K562 (cell line): Measurements from ENCODE around the gene SLC24A3. TPM values are rescaled to one million over a fixed set of nuclear protein-coding genes. Genes with fewer than 3 reads are reported as not detected.

Experiments used
- ATAC-seq: fragments of 200-7000 bp; cut with Tn5 transposase; 3 replicates; pipeline ENCODE4 v1.9.1; 2020; ENCODE audit warnings: moderate library complexity
- BruUV-seq: library from RNA; stranded (reverse); fragments of 400-500 nt; replicated peaks from 2 replicates; lab custom pipeline; 2021; lab: Mats Ljungman, UMichigan
- CTCF ChIA-PET: fragments of 300-600 bp; formaldehyde crosslinking; extraction: SDS; loops from one replicate; lab custom pipeline; 2021; ENCODE audit warnings: low intra/inter-chr PET ratio; lab: Yijun Ruan, JAX
- POLR2A ChIA-PET: fragments of 300-600, 350-650 bp; sonication (Branson Sonifier 250); formaldehyde crosslinking; extraction: SDS; loops from one replicate; lab custom pipeline; 2021; ENCODE audit warnings: antibody characterized with exemption, inconsistent platforms; lab: Yijun Ruan, JAX
- DNase-seq, 4 experiments: peaks; one replicate each; pipeline versions ENCODE4 v3.0.0 to v3.0.0-alpha.2; 2011 to 2018; ENCODE audit warnings: low spot score in 3 of 4, mixed read lengths in 3 of 4; ENCODE audit errors: extremely low read depth in 1 of 4
- FAIRE-seq: peaks from 2 replicates; lab custom pipeline; 2011; peaks lifted over from hg19 to GRCh38; lab: Jason Lieb, UNC
- H2AFZ ChIP-seq: 2 replicates; pipeline ENCODE4 v1.6.0; 2011; ENCODE audit warnings: low read depth, low read length, control low read depth, inconsistent platforms
- H3K27ac ChIP-seq: fragments of 200-600 bp; 3 replicates; pipeline ENCODE4 v1.8.0; 2011; ENCODE audit warnings: low read depth, mild to moderate bottlenecking, control low read depth, inconsistent platforms, low read length, moderate library complexity, mixed read lengths; ENCODE audit errors: extremely low read depth
- H3K27me3 ChIP-seq, 2 experiments: fragments of 300-600 bp in 1 of 2; 2 replicates in 1 of 2; 3 replicates in 1 of 2; pipeline versions ENCODE4 v1.6.0 to v1.8.0; 2011; ENCODE audit warnings: inconsistent platforms in 2 of 2, low read length in 2 of 2, mild to moderate bottlenecking in 1 of 2, mixed read lengths in 1 of 2, moderate library complexity in 1 of 2; ENCODE audit not compliant: control insufficient read depth in 2 of 2, insufficient read depth in 2 of 2
- H3K36me3 ChIP-seq: fragments of 300-600 bp; 3 replicates; pipeline ENCODE4 v1.8.0; 2011; ENCODE audit warnings: mild to moderate bottlenecking, low read length, inconsistent platforms; ENCODE audit not compliant: control insufficient read depth, insufficient read depth
- H3K4me1 ChIP-seq, 2 experiments: fragments of 200-600 bp in 1 of 2; replicated peaks in 1 of 2; 2 replicates in 1 of 2; 3 replicates in 1 of 2; pipeline versions ENCODE4 v1.5.1 to v1.8.0; 2011; ENCODE audit warnings: inconsistent platforms in 2 of 2, low read length in 2 of 2, mild to moderate bottlenecking in 1 of 2, mixed read lengths in 1 of 2, moderate library complexity in 1 of 2; ENCODE audit not compliant: control insufficient read depth in 2 of 2, insufficient read depth in 2 of 2
- H3K4me2 ChIP-seq: 2 replicates; pipeline ENCODE4 v1.6.1; 2011; ENCODE audit warnings: low read length, control low read depth, inconsistent platforms, mixed read lengths; ENCODE audit not compliant: insufficient read depth
- H3K4me3 ChIP-seq: fragments of 200-600 bp; sonication (generic), shearing (Covaris generic); 2 replicates; pipeline ENCODE4 v1.5.1; 2016; ENCODE audit warnings: control low read depth, inconsistent platforms
- H3K79me2 ChIP-seq: fragments of 200-600 bp; 3 replicates; pipeline ENCODE4 v1.8.0; 2011; ENCODE audit warnings: low read length, inconsistent platforms; ENCODE audit not compliant: control insufficient read depth, insufficient read depth
- H3K9ac ChIP-seq, 2 experiments: 2 replicates each; pipeline versions ENCODE4 v1.6.0 to v1.6.1; 2011; ENCODE audit warnings: low read depth in 2 of 2, low read length in 2 of 2, control low read depth in 1 of 2, inconsistent platforms in 1 of 2, mild to moderate bottlenecking in 1 of 2, mixed read lengths in 1 of 2; ENCODE audit not compliant: insufficient read depth in 1 of 2
- H3K9me1 ChIP-seq: one replicate; pipeline ENCODE4 v1.6.0; 2011; ENCODE audit warnings: inconsistent platforms, mild to moderate bottlenecking, low read length, moderate library complexity; ENCODE audit not compliant: control insufficient read depth, insufficient read depth
- H3K9me3 ChIP-seq: replicated peaks from 2 replicates; pipeline ENCODE4 v1.5.1; 2011; ENCODE audit warnings: low read depth, low read length, inconsistent platforms; ENCODE audit not compliant: control insufficient read depth, insufficient read depth
- H4K20me1 ChIP-seq: replicated peaks from 2 replicates; pipeline ENCODE4 v1.6.1; 2011; ENCODE audit warnings: low read length, inconsistent platforms, mixed read lengths; ENCODE audit not compliant: control insufficient read depth, insufficient read depth
- MXD1 ChIP-seq: fragments of 250-450 bp; sonication (Bioruptor Pico); IDR thresholded peaks from 2 replicates; pipeline ENCODE4 v1.8.0; 2021; ENCODE audit warnings: borderline replicate concordance, mild to moderate bottlenecking, moderate library complexity; ENCODE audit not compliant: poor library complexity, severe bottlenecking
- RAD51 ChIP-seq: fragments of 450-650 bp; IDR thresholded peaks from 2 replicates; pipeline ENCODE4 v1.7.1; 2016; ENCODE audit warnings: low read depth, mild to moderate bottlenecking, borderline replicate concordance
- XRCC4 ChIP-seq: IDR thresholded peaks from one replicate; pipeline ENCODE4 v1.6.1; 2011; ENCODE audit not compliant: insufficient read depth, insufficient read length; ENCODE audit errors: extremely low read depth
- ZBTB43 ChIP-seq: sonication (generic); formaldehyde crosslinking; IDR thresholded peaks from 2 replicates; pipeline ENCODE4 v1.8.0; 2023; ENCODE audit warnings: mild to moderate bottlenecking, missing genetic modification reagents
- ZNF507 ChIP-seq: conservative IDR thresholded peaks from 2 replicates; pipeline ENCODE4 v1.6.1; 2017; ENCODE audit warnings: missing genetic modification characterization, missing compliant biosample characterization
- ZNF830 ChIP-seq: fragments of 250-450 bp; sonication (Bioruptor Pico); IDR thresholded peaks from 2 replicates; pipeline ENCODE4 v1.5.0; 2021; ENCODE audit warnings: mild to moderate bottlenecking
- WGBS: fragments of 100-300 bp; shearing (Covaris generic); methylation state at CpG from one replicate; pipeline ENCODE4 v1.1.6; 2016; ENCODE audit warnings: low coverage, mixed read lengths; ENCODE audit not compliant: insufficient coverage; ENCODE audit errors: missing lambda C conversion rate; 5-methylcytosine and 5-hydroxymethylcytosine counted together
- in situ Hi-C: fragments of 300-500 bp; cut with MboI; formaldehyde crosslinking; loops from 4 replicates; pipeline ENCODE4 v1.15.0; 2018; ENCODE audit warnings: inconsistent platforms, mixed read lengths
- intact Hi-C: fragments of 100-400 bp; cut with micrococcal nuclease; formaldehyde crosslinking; loops from 2 replicates; pipeline ENCODE4 v1.14.2; 2022
- polyA plus RNA-seq, 8 experiments: library from polyadenylated mRNA; depleted of rRNA in 4 of 8; stranded (reverse) in 5 of 8; unstranded in 3 of 8; fragments of >200 nt; fragmentation: Nextera tagmentation in 2 of 8; fragmentation: Illumina TruSeq in 1 of 8; extraction: Ambion mirVana in 2 of 8; extraction: Trizol in 1 of 8; gene quantifications; 2 replicates each; pipeline versions ENCODE4 v1.2.1 to v1.2.3, GENCODE V29; 2011 to 2014; ENCODE audit warnings: inconsistent platforms in 1 of 8, missing spikeins in 1 of 8
- total RNA-seq, 7 experiments: library from RNA; depleted of rRNA in 6 of 7; stranded (reverse); fragments of >200 nt in 6 of 7; fragmentation: Illumina TruSeq in 2 of 7; extraction: Trizol in 2 of 7; gene quantifications; 2 replicates each; pipeline versions ENCODE4 v1.2.1 to v1.2.3, GENCODE V29; 2011 to 2021; ENCODE audit warnings: low replicate concordance in 1 of 7

Gene SLC24A3
- total and polyA plus RNA-seq, 9 of the 15 experiments (the other 6 are each of a cell fraction or from before 2014, with no cell fraction given), result not detected

GRCh38 chr20:19446246-19446645 is 233.8 kb downstream of the SLC24A3 start:
- DNase-seq (no peak), FAIRE-seq (no peak), ATAC-seq (no peak)
- Histone ChIP-seq H4K20me1 (no peaks in the 10 kb centered on the region), H3K4me3 (no peak overlapping the region), H3K27me3 (no peaks in the 10 kb centered on the region), H3K9ac (no peak overlapping the region), H3K79me2 (no peaks in the 10 kb centered on the region), H2AFZ (no peak overlapping the region), H3K4me2 (no peak overlapping the region), H3K9me3 (no peaks in the 10 kb centered on the region), H3K9me1 (no peaks in the 10 kb centered on the region), H3K36me3 (no peaks in the 10 kb centered on the region), H3K27ac (no peak overlapping the region), H3K4me1 (no peaks in the 10 kb centered on the region)
- TF ChIP-seq RAD51, result no peak
- no peak for TF ChIP-seq ZNF830
- TF ChIP-seq XRCC4, result no peak
- no peak for TF ChIP-seq MXD1 (CRISPR knock-in tag)
- TF ChIP-seq ZBTB43 (CRISPR knock-in tag), result no peak
- TF ChIP-seq ZNF507 (tag), result no peak
- intact Hi-C loops (no loop called here), in situ Hi-C loops (no loop called here)
- no TSS peak for BruUV-seq
- CTCF ChIA-PET, result no interaction called here
- 4% methylated on average over 4 of the region's 4 CpGs for WGBS
- POLR2A ChIA-PET, result no interaction called here
